OCI-LY1 (cell line): ENCODE data around the gene RADX.

Source experiments
- H2AFZ ChIP-seq: fragments of 200-600 bp; sonication (generic), shearing (Covaris generic); 2 replicates; pipeline ENCODE4 v1.6.0; 2014; ENCODE audit warnings: antibody characterized with exemption, mild to moderate bottlenecking, low read length
- H3F3A ChIP-seq: fragments of 200-600 bp; sonication (generic), shearing (Covaris generic); 2 replicates; pipeline ENCODE4 v1.6.0; 2014; ENCODE audit warnings: mild to moderate bottlenecking, antibody characterized with exemption, low read length, moderate library complexity; ENCODE audit not compliant: insufficient read depth
- H3K27ac ChIP-seq: fragments of 200-600 bp; sonication (generic); 2 replicates; pipeline ENCODE4 v1.5.1; 2014; ENCODE audit warnings: low read length, mixed run types, mild to moderate bottlenecking, low read depth; ENCODE audit not compliant: poor library complexity, severe bottlenecking
- H3K27me3 ChIP-seq: fragments of 200-600 bp; sonication (generic); 2 replicates; pipeline ENCODE4 v1.6.0; 2014; ENCODE audit warnings: antibody characterized with exemption, mild to moderate bottlenecking, low read length, moderate library complexity; ENCODE audit not compliant: insufficient read depth
- H3K36me3 ChIP-seq: fragments of 200-600 bp; sonication (generic); 2 replicates; pipeline ENCODE4 v1.6.1; 2014; ENCODE audit warnings: mild to moderate bottlenecking, antibody characterized with exemption, low read length, moderate library complexity, mixed read lengths; ENCODE audit not compliant: insufficient read depth
- H3K4me1 ChIP-seq: fragments of 200-600 bp; sonication (generic); 2 replicates; pipeline ENCODE4 v1.5.1; 2014; ENCODE audit warnings: mild to moderate bottlenecking, low read length, moderate library complexity; ENCODE audit not compliant: insufficient read depth, severe bottlenecking
- H3K4me2 ChIP-seq: fragments of 200-600 bp; sonication (generic), shearing (Covaris generic); 2 replicates; pipeline ENCODE4 v1.6.1; 2014; ENCODE audit warnings: low read length
- H3K4me3 ChIP-seq: fragments of 200-600 bp; sonication (generic); 2 replicates; pipeline ENCODE4 v1.5.1; 2014; ENCODE audit warnings: low read length, low read depth, mild to moderate bottlenecking, mixed read lengths; ENCODE audit not compliant: poor library complexity, severe bottlenecking
- H3K79me2 ChIP-seq: fragments of 200-600 bp; shearing (Covaris generic); 2 replicates; pipeline ENCODE4 v1.6.1; 2016; ENCODE audit warnings: mixed run types, low read length, mixed read lengths; ENCODE audit not compliant: insufficient read depth
- H3K9ac ChIP-seq: fragments of 200-600 bp; sonication (generic), shearing (Covaris generic); 2 replicates; pipeline ENCODE4 v1.6.1; 2014; ENCODE audit warnings: mild to moderate bottlenecking, low read length, mixed read lengths
- H3K9me2 ChIP-seq: fragments of 200-600 bp; sonication (generic), shearing (Covaris generic); 2 replicates; pipeline ENCODE4 v1.6.1; 2014; ENCODE audit warnings: low read depth, mild to moderate bottlenecking, low read length, mixed read lengths
- H3K9me3 ChIP-seq: fragments of 200-600 bp; shearing (Covaris generic); 2 replicates; pipeline ENCODE4 v1.6.1; 2014; ENCODE audit warnings: low read length, mixed read lengths
- H4K20me1 ChIP-seq: fragments of 200-600 bp; sonication (generic), shearing (Covaris generic); 2 replicates; pipeline ENCODE4 v1.6.0; 2016; ENCODE audit warnings: mild to moderate bottlenecking, low read length; ENCODE audit not compliant: insufficient read depth
- EZH2 ChIP-seq: fragments of 200-600 bp; sonication (generic), shearing (Covaris generic); IDR thresholded peaks from 2 replicates; pipeline ENCODE4 v1.8.0; 2017; ENCODE audit warnings: borderline replicate concordance, mixed run types, mild to moderate bottlenecking, antibody characterized with exemption, low read length, moderate library complexity, mixed read lengths
- TF ChIP-seq, protein P1 (sequence below): fragments of 200-600 bp; sonication (generic), shearing (Covaris generic); IDR thresholded peaks from 2 replicates; pipeline ENCODE4 v1.5.1; 2017; ENCODE audit warnings: mild to moderate bottlenecking, antibody characterized with exemption, low read length, moderate library complexity, mixed read lengths

The RADX gene

DNA sequence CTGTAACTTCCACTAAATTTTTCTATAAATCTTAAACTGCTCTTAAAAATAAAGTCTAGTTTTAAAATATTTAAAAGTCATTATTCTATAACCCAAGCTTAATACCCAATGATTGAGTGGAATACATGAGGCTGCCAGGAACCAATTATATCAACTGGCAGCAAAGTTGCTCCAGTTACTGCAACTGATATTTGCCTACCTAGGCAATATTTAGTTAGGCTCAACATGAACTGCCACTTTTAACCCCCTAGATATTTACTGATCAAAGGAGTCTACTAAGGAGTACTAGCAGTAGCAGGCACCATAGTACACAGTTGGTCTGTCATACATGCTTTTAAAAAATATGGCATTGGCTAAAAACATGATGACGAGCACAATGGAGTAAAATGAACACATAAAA lies 29.9 kb upstream of the RADX start:
- H3K9ac ChIP-seq: no peak overlapping the region
- no peak overlapping the region for H2AFZ ChIP-seq
- H3K4me2 ChIP-seq: no peak overlapping the region
- H4K20me1 ChIP-seq: no peaks in the 10 kb centered on the region
- no peak for TF ChIP-seq EZH2
- TF ChIP-seq, protein P1, sequence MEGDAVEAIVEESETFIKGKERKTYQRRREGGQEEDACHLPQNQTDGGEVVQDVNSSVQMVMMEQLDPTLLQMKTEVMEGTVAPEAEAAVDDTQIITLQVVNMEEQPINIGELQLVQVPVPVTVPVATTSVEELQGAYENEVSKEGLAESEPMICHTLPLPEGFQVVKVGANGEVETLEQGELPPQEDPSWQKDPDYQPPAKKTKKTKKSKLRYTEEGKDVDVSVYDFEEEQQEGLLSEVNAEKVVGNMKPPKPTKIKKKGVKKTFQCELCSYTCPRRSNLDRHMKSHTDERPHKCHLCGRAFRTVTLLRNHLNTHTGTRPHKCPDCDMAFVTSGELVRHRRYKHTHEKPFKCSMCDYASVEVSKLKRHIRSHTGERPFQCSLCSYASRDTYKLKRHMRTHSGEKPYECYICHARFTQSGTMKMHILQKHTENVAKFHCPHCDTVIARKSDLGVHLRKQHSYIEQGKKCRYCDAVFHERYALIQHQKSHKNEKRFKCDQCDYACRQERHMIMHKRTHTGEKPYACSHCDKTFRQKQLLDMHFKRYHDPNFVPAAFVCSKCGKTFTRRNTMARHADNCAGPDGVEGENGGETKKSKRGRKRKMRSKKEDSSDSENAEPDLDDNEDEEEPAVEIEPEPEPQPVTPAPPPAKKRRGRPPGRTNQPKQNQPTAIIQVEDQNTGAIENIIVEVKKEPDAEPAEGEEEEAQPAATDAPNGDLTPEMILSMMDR: no peak
- no peaks in the 10 kb centered on the region for H3K79me2 ChIP-seq
- H3K9me3 ChIP-seq: no peaks in the 10 kb centered on the region
- no peak overlapping the region for H3K27ac ChIP-seq
- no peaks in the 10 kb centered on the region for H3K4me1 ChIP-seq
- H3K27me3 ChIP-seq: no peaks in the 10 kb centered on the region
- no peaks in the 10 kb centered on the region for H3K9me2 ChIP-seq
- H3F3A ChIP-seq: no peaks in the 10 kb centered on the region
- no peaks in the 10 kb centered on the region for H3K36me3 ChIP-seq
- no peak overlapping the region for H3K4me3 ChIP-seq

DNA sequence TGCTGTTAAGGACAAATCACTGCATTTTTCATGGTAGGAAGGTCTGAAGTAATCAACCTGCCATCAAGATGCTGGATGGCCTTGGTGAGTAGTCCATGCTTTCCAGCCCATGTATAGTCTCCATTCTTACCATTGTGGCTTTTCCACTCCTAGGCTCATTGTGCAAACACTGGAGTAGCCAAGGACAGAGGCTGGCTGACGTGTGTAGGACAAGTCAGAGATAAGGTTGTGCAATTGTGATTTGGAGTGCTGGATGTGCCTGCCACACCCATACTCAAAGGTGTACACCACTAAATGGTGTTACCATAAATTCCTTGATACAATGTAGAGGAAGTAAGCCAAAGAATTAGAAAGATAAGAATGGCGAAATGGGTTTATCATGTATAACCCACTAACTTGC lies 26.3 kb upstream of the RADX start:
- Histone ChIP-seq H3K4me1 (no peaks in the 10 kb centered on the region), H3K9me2 (no peaks in the 10 kb centered on the region), H3K27me3 (no peaks in the 10 kb centered on the region), H3K27ac (no peak overlapping the region), H3K9ac (no peak overlapping the region), H3K36me3 (no peaks in the 10 kb centered on the region), H4K20me1 (no peaks in the 10 kb centered on the region), H3K79me2 (no peaks in the 10 kb centered on the region), H2AFZ (no peak overlapping the region), H3K9me3 (no peaks in the 10 kb centered on the region), H3F3A (no peaks in the 10 kb centered on the region), H3K4me2 (no peak overlapping the region), H3K4me3 (no peak overlapping the region)
- TF ChIP-seq, protein P1: no peak
- TF ChIP-seq EZH2: no peak

DNA sequence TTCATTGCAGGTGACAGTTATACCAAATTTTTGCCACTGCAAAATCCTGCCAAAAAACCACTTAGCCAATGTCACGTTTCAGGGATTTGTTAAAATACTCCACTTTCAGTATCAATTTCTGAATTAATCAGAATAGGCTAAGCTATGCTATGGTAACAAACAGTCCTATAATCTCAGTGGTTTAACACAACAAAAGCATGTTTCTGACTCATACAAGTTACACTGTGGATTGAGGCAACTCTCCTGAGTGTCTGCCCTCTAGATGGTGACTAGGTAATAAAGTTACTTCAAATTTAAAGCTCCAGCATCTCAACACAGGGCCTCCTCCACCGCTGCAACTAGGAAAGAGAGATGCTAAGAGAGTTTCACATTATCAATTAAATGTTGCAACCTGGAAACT lies 23.0 kb upstream of the RADX start:
- no peaks in the 10 kb centered on the region for H3F3A ChIP-seq
- H3K4me2 ChIP-seq: no peak overlapping the region
- no peaks in the 10 kb centered on the region for H3K36me3 ChIP-seq
- H4K20me1 ChIP-seq: no peaks in the 10 kb centered on the region
- no peaks in the 10 kb centered on the region for H3K79me2 ChIP-seq
- H3K9ac ChIP-seq: no peak overlapping the region
- no peaks in the 10 kb centered on the region for H3K4me1 ChIP-seq
- H3K9me2 ChIP-seq: no peaks in the 10 kb centered on the region
- no peak for TF ChIP-seq EZH2
- TF ChIP-seq, protein P1: no peak
- H3K4me3 ChIP-seq: no peak overlapping the region
- H3K27me3 ChIP-seq: no peaks in the 10 kb centered on the region
- no peak overlapping the region for H2AFZ ChIP-seq
- H3K27ac ChIP-seq: no peak overlapping the region
- no peaks in the 10 kb centered on the region for H3K9me3 ChIP-seq
